Activated effector memory CD4-positive, alpha-beta T cell treated with Interleukin-2 at 50 U/mL for 16 hours (primary cell): Measurements from ENCODE around the gene TNNI3.
A peak's percentile ranks its signal among the peaks of the same experiment; 100 is the strongest.
"Not testable (repeated sequence)": the region's sequence is repeated elsewhere in the genome, so short reads cannot be mapped to it uniquely, and the experiment has no call there.

Source experiments
- DNase-seq: peaks from one replicate; pipeline ENCODE4 v3.0.0-alpha.2; 2020

Gene TNNI3

DNA sequence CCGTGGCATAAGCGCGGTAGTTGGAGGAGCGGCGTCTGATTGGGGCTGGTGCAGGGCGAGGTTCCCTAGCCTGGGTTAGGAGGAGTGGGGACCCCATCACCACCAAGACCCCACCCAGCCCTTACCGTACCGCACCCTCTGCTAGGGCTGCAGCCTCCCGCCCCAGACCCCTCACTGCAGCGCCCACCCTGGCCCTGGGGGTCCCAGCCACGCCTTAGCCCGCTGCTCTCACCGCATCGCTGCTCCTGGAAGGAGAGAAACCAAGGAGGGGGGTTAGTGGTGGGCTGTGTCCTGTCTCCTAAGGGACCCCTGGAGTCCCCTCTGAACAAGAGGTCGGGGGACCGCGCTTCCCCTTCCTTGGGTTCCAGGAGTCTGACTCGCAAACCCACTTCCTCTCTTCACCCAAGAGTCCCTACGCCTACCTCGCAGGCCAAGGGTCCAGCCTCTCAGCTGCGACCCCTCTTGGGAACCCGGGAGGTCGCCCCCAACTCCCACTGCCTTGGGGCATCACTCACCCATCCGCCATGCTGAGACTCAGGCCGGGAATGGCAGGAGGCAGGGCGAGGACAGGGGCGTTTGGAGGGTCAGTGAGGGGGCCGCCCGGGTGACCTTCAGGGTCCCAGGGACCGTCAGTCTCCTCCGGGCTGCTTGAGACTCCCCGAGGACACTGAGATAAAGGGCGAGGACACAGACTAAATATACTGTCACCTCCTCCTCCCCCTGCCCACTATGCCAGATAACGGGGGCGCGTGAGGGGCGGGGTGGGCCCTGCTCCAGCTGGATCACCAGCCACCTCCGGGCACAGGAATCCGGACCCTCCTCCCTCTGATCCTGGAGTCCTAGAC is at the start of gene TNNI3:
TSS of gene TNNI3 (minus strand) at position 669 of the 845 bp plus-strand sequence. CDS start at position 526, 143 bp downstream.
- DNase-seq = no peak

DNA sequence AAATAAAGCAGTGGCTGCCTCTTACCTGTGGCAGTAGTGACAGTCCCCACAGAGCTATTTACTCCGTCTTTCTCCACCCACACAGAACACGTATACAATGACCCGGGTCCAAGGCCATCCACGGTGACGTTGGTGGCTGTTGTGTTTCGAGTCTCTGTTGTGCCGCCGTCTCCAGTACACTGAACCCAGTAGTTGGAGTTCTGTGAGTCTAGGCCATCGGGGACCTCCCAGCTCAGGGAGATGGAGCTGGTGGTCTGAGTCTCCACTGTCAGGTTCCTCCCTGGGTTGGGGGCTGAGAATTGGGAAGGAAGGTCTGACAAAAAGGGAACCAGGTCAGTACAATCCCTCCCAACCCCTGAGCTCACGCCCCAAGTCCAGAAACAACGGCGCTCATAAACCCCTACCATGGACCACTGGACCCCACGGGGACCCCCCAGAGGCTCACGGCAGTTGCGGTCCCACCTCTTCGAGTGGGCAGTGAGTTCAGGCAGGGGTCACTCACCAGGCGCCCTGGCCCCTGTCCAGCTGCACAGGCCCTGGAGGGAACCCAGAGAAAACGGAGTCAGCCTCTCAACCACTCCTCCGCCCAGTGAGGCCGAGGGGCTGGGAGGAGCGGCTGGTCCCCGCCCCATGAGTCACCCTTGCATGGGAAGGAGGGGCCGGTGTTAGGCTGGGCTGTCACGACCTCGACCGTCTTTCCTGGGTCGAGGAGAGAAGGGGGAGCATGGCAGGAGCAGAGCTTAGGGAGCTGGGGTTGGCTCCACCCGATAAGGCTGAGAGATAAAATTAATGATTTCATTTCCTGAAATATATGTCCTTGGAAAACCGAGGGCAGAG is 49.4 kb upstream of the TNNI3 start:
- no peak for DNase-seq

DNA sequence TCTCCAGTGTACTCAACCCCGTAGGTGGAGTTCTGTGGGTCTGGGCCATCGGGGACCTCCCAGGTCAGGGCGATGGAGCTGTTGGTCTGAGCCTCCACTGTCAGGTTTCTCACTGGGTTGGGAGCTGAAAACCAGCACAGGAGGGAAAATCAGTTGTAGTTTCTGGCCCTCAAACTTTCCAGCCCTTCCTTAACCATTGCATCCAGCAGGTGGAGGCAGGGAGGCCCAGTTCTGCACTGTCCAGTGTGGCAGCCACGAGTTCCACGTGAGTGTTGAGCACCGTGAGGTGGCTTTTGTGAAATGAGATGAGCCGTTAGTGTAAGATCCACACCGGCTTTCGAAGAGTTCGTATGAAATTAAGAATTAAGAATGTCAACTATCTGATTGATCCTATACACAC is 44.7 kb upstream of the TNNI3 start:
- not testable (repeated sequence) for DNase-seq

DNA sequence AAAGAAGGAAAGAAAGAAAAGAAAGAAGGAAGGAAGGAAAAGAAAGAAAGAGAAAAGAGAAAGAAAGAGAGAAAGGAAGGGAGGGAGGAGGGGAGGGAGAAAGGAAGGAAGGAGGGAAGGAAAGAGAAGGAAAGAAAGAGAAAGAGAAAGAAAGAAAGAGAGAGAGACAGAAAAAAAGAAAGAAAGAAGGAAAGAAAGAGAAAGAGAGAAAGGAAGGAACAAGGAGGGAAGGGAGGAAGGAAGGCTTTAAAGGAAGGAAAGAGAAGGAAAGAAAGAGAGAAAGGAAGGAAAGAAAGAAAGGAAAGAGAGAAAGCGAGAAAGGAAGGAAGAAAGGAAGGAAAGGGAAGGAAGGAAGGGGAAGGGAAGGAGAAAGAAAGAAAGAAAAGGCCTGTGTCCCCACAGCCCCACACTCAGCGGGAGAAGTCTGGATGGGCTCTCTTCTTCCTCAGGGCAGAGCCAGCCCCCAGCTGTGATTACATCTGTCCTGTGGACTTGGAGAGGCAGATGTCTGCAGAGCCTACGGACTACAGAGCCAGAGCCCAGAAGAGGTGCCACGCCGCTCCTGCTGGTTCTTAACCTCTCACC is 42.2 kb upstream of the TNNI3 start:
- DNase-seq = no peak

DNA sequence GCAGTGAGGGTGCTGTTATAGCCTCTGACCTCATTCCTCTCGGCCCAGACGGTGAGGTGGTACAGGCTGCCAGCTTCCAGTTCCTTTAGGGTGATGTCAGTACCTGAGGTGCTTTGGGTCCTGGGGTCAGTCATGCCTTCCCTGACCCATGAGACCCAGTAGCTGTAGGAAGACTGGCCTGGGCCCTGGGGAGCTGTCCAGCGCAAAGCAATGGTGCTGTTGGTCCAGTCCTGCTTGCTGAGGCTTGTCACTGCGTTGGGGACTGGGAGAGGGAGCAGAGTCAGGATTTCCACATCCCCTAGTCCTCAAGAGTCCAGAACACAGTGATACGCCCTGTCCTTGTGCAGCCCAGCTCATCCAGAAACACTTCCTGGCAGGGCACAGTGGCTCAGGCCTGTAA is 41.1 kb upstream of the TNNI3 start:
- DNase-seq = no peak

DNA sequence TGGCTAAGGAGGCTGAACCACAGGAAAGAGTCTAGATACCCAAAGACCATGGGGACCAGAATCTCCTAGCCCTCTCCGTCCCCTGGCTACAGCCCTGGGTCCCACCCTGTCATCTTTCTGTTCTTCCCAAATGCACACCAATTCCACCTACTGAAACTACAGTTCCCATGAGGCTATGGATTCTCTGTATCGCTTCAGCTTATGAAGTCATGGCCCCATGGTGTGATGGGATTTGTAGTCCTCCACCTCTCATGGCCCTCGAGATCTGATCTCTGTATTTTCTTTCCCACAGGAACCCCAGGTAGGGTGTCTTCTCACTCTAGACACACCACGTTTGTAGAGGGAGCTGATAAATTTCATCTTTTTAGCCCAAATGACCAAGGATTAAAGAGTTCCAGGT is 40.0 kb upstream of the TNNI3 start:
- no peak for DNase-seq

DNA sequence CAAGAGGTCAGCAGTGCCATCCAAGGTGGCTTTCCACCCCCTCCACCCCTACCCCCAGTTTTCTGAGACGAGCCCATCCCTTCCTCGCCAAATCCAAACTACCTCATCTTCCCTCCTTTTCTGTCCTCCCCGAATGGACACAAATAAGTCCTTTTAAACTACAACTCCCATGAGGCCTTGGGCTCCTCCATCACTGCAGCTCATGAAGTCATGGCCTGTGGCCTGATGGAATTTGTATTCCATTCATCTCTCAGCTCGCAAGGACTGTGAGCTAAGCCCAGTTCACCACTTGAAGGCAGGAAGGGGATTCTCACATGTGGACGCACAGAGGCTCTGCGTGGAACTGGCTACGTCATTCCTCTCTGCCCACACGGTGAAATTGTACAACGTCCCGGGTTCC is 39.3 kb upstream of the TNNI3 start:
- DNase-seq = no peak

DNA sequence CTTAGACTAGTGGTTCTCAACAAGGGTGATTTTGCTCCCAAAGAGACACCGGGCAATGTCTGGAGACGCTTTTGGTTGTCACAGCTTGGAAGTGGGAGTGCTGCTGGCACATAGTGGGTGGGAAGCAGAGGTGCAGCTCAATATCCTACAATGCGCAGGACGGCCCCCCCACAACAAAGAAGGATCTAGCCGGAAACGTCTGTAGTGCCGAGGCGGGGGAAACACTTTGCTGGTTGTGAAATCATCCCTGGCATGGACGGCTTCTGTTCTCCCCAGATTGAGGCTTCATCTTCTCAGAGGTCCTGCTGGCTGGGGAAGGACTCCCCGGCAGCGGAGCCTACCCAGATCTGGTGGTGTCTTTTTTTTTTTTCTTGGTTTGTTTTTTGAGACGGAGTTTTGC is 35.9 kb upstream of the TNNI3 start:
- no peak for DNase-seq

DNA sequence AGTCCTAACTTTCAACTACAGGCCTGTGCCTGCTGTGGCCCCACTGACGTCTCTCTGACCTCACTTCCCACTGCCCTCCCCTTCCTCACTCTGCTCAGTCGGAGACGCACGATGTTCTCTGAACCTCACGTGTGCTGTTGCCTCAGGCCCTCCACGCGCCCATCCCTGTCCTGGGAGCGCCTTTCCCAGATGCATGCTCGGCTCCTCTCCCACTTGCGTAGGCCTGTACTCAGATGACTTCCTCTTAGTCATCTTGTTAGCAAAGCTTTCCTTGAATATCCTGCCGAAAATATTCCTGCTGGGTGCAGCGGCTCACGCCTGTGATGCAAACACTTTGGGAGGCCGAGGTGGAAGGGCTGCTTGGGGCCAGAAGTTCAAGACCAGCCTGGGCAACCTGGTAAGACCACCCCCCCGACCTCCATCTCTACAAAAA is 31.9 kb upstream of the TNNI3 start:
- no peak for DNase-seq

DNA sequence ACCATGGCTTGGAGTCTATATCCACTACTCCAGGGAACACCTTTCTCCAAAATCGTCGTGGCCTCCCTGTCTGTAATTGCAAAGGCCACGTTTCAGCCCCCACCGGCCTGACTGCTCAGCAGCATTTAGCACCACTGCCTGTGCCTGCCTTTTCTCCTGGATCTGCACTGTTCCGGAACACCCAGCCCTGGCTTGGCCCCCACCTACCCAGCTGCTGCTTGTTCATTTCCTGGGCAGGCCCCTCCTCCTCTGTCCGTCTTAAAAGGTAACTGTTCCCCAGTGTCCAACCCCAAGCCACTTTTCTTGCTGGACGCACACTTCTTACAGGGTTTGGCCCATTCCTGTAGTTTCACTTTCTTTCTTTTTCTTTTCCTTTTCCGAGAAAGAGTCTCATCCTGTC is 31.1 kb upstream of the TNNI3 start:
- no peak for DNase-seq

DNA sequence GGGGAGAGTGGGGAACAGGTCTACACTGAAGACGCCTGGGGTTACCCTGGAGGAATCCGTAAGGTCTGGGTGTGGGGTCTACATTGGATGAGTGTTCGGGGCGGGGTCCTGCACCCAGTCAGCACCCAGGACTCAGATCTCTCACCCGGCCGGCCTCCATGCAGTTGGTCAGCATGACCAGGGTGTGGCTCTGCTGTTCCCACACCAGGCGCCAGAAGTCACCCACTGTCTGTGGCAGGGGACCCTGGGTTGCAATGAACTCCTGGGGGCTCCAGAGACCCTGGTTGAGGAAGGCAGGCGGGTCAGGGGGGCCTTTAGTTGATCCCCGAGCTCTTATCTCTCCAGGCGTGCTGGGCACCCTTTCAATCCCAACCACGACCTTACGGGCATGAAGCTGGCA is 28.5 kb upstream of the TNNI3 start:
- DNase-seq = no peak

DNA sequence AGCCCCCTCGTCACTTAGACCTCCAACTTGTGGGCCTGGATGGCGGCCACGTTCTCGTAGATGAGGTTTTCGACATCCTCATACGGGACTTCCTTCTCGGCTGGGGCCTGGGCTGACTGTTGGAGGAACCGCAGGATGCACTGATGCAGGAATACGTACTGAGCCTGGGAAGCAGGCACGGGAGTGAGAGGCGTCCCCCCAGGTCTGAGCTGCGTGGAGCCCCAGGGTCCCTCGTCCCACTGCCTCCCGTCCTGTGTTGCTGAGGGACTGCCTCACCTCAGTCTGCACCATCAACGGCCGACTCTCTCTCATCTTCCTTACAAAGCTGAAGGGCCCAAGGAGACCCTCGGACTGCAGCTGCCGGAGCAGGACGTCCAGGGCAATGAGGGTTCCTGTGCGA is 24.2 kb upstream of the TNNI3 start:
- no peak for DNase-seq

DNA sequence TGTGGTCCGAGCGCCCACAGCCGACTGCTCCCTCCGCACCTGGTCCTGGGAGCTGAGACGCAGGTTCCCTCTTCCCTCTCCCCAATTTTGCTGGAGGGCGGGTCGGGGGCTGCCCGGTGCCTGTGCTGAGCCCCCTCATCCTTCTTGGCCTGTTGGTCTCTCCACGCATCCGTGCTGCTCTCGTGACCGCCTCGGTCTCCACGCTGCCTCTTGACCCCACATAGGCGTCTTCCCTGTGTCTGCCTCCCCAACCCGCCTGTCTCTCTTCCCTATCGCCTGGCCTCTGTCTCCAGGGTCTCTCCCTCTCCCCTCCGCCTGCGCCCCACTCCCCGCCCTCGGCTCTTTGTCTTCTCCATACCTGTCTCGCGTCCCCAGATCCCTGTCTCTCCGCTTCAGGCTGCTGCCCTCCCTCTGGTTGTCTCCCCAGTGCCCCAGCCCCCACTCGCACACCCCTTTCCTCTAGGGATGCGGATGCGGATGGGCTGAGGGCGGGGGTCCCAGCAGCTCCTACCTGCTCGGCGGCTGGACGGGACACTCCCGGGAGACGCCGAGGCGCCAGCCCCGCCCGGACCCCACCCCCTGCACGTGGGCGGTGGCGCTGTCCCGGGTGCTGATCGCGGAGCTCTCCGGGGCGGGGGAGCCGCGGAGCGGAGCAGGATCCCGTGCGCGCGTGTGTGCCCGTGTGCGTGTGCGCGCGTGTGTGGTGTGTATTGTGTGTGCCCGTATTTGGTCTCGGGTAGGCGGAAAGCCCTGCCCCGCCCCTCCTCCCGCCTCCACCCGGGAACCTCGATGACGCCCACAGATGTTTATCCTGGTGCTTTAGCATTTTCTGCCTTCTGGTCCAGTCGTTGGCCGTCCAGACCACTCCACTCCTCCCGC is 22.3 kb upstream of the TNNI3 start, which contains the start of gene SYT5:
TSS of gene SYT5 (minus strand) at position 684 of the 879 bp plus-strand sequence. CDS start 1,248 bp downstream, outside the sequence.
- peak; percentile 46 for DNase-seq

DNA sequence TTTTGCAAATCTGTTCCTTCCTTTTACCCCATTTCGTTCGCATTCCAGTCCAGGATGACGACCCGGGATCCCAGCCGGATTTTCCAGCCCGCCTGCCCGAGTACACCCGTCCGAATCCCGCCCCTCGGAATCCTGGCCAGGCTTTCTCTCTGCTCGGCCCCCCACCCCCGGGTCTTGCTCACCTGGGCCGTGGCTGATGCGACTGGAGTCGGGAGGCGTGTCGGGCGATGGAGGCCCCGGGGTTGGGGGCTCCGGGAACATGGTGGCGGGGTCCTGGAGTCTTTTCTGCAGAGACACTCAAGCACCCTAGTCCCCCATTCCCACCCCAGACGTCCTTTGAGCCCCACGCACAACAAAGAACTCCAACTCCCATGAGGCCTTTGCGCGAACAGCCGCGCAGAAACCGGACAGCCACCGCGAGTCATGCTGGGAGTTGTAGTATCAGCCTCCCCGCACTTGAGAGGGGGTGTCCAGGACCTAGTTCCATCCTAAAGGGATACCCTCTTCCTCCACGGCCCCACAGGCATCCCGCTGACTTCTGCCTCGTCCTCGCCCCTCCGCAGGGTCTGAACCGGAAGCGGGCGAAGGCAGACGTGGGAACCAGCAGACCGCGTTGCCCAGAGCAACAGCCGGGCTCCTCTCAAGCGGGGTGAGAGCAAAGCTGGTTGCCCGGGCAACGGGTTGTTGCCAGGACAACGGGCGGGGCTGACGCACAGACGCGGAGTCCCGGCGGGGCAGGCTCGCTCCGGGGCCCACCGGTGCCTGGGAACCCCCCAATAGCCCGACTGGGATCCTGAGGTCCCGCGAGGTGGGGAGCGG is 21.5 kb upstream of the TNNI3 start:
- DNase-seq = peak; percentile 84

DNA sequence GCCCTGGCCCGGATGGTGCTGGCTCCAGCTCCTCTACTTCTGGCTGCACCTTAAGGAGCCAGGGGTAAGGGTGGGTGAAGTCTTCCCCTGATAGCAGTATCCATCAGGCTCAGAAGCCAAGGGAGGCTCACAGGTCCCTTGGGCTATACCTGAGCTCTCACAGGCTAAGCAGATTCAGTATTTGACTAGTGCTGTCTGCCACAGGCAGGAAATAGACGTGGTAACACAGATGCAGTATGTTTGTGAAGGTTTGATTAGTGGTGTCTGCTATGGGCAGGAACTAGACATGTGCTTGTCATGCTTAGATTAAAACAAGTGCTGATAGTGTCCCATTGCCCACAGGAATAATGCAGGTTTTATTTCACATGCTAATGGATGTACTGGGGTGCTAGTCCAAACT is 18.5 kb upstream of the TNNI3 start:
- no peak for DNase-seq

DNA sequence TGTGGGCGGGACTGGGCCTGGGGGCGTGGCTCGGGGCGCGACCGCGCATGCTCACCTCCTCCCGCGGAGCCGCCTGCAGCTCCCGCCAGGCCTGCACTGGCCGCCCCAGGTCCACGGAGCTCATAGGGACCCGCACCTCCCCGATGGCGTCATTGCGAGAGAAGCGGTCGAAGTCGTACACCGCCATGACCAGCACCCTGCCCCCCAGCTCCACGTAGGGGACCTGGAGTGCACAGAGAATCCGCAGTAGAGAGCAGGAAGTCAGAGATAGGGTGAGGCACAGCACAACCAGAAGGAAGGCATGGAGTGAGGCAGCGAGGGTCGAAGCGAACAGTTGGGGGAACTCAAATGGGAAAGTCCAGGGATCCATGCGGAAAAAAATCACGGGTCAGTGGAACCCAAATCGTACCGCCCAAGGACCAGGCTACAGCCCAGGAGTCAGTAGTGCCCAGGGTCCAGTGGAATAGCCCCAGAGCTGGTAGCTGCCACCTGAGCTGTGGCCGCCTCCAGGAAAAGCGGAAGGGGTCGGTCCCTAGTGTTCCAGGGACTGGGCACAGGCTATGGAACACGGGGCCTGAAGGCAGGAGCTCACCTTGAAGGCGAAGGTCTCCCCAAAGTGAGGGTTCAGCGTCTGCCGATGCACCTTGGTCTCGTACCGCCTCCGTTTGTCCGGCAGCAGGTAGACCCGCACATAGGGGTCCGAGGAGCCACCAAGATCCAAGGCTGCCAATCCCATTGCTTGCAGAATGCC is 17.8 kb upstream of the TNNI3 start:
- DNase-seq = no peak

DNA sequence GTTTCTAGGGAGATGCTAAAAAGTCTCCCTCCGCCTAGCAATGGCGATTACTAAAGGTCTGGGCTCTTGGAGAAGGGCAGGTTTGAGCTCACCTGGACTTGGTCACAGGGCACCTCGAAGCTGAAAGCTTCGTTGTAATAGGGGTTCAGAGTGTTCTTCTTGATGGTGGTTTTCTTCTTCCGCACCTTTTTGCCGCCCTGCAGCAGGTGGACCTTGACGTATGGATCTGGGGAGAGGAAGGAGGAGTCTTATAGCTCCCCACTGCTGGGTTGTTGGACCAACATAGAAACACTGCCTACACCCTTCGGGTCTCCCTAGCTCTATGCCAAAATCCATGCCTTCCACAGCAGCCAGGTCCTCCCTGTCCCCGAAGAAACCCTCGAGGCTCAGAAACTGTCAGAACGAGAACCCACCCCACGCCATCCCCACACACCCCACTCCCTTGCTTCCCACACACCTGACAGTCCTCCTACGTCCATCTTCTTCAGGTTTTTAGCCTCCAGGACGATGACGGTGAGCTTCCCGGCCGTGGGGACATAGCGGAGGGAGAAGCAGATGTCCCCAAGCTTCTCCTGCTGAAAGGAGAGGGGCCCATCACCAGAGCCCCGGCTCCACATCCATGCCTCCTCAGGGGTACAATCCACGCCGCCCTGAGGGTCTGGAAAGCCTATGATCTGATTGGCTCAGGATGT is 17.0 kb upstream of the TNNI3 start:
- no peak for DNase-seq

DNA sequence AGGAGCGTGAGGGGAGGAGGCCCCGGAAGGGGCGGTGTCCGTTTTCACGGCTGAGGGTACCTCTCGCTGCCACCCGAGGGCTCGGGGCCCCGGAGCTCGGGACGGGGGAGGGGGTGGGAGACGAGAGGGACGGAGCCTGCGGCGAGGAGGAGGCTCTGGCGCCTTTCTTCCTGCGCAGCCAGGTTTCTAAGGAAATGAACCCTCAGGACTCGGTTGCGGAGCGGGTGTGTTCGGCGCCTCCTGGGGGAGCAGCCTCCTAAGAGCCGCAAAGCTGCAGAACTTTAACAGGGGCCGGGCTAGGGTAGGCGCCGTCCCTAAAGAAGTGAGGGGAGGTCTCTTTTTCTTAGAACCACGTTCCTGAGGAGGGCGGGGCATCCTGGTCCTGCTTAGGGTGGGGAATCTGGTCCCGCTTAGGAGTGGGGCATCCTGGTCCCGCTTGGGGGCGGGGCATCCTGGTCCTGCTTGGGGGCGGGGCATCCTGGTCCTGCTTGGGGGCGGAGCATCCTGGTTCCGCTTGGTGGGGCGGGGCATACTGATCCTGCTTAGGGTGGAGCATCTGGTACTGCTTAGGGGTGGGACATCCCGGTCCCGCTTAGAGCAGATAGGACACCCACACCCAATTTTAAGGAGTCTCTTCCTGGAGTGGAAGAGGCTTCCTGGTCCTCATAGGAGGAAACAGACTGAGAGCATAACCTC is 16.3 kb upstream of the TNNI3 start:
- DNase-seq = no peak

DNA sequence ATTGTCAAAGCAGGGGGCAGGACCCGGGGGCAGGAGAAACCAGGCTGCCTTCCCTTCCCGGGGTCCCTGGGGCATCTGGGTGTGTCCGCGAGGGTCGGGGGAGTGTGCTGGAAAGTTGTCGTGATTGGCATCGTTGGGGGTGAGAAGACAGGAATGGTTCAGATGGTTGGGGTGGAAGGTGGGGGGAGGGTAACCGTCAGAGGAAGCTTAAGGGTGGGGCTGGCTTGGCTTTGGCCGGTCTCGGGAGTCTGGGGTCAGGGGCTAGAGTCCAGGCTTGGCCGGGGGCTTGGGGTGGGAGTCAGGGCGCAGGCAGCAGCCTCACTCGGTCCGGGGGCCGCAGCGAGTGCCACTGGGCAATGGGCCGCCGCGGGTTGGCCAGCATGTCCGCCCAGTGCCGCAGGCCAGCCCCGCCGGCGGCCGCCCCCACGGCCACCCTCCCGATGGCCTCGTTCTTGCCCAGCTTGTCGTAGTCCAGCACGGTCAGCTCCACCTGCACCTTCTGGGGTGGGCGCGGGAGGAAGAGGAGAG is 15.7 kb upstream of the TNNI3 start:
- DNase-seq = no peak
